Sigmoid colon (tissue), 4 donors: ENCODE results near the gene BRSK1.

Experiments used
- CTCF ChIP-seq, 4 experiments: fragments of 450-650 bp in 3 of 4; fragments of 200-600 bp in 1 of 4; IDR thresholded peaks; one replicate each; pipeline ENCODE4 v1.5.1; 2016 to 2019; ENCODE audit warnings: antibody characterized with exemption in 4 of 4, mild to moderate bottlenecking in 3 of 4, moderate library complexity in 2 of 4
- POLR2A ChIP-seq, 2 donors: fragments of 450-650 bp; IDR thresholded peaks; one replicate each; pipeline ENCODE4 v1.6.1; 2016; ENCODE audit warnings: antibody characterized with exemption in 2 of 2, mild to moderate bottlenecking in 2 of 2, moderate library complexity in 2 of 2
- POLR2AphosphoS5 ChIP-seq, 4 donors: sonication (generic); formaldehyde crosslinking; IDR thresholded peaks; one replicate each; pipeline ENCODE4 v1.6.1; 2017; ENCODE audit warnings: antibody characterized with exemption in 4 of 4

GRCh38 chr19:55248704-55249103, 35.1 kb upstream of the BRSK1 start:
- no peak for TF ChIP-seq CTCF (IDR thresholded peaks at IDR 0.05)
- TF ChIP-seq POLR2A (IDR thresholded peaks at IDR 0.05), result no peak
- TF ChIP-seq POLR2AphosphoS5 (IDR thresholded peaks at IDR 0.05), result no peak
